Smooth muscle cell (in vitro differentiated cells): ENCODE data around the gene NKD2. TPM values are rescaled to one million over a fixed set of nuclear protein-coding genes. Genes with fewer than 3 reads are reported as not detected.

Source experiments
- DNase-seq: peaks from one replicate; lab custom pipeline; 2025; ENCODE audit not compliant: unreplicated experiment; lab: John Stamatoyannopoulos, UW
- H2AFZ ChIP-seq: fragments of 200-600 bp; sonication (generic); 2 replicates; pipeline ENCODE4 v1.6.0; 2016; ENCODE audit warnings: antibody characterized with exemption, low read depth, mild to moderate bottlenecking
- H3F3A ChIP-seq: fragments of 200-600 bp; sonication (generic); 2 replicates; pipeline ENCODE4 v1.6.0; 2017; ENCODE audit warnings: antibody characterized with exemption, low read depth
- H3K27ac ChIP-seq: fragments of 200-600 bp; sonication (generic); 2 replicates; pipeline ENCODE4 v1.5.1; 2016; ENCODE audit warnings: low read depth, mild to moderate bottlenecking
- H3K27me3 ChIP-seq: fragments of 200-600 bp; sonication (generic); 2 replicates; pipeline ENCODE4 v1.6.1; 2016; ENCODE audit warnings: low read depth, mild to moderate bottlenecking
- H3K36me3 ChIP-seq: fragments of 200-600 bp; sonication (generic); 2 replicates; pipeline ENCODE4 v1.5.1; 2016; ENCODE audit warnings: low read depth
- H3K4me1 ChIP-seq: fragments of 200-600 bp; sonication (generic); 2 replicates; pipeline ENCODE4 v1.5.1; 2016; ENCODE audit warnings: low read depth
- H3K4me2 ChIP-seq: fragments of 200-600 bp; sonication (generic); 2 replicates; pipeline ENCODE4 v1.6.0; 2016; ENCODE audit warnings: mild to moderate bottlenecking
- H3K4me3 ChIP-seq: fragments of 200-600 bp; sonication (generic); 2 replicates; pipeline ENCODE4 v1.5.1; 2016; ENCODE audit warnings: mild to moderate bottlenecking
- H3K79me2 ChIP-seq: fragments of 200-600 bp; sonication (generic); 2 replicates; pipeline ENCODE4 v1.6.0; 2016; ENCODE audit warnings: low read depth, mild to moderate bottlenecking
- H3K9ac ChIP-seq: fragments of 200-600 bp; sonication (generic); 2 replicates; pipeline ENCODE4 v1.6.0; 2016; ENCODE audit warnings: low read depth
- H3K9me3 ChIP-seq: fragments of 200-600 bp; sonication (generic); replicated peaks from 2 replicates; pipeline ENCODE4 v1.5.1; 2016; ENCODE audit warnings: low read depth
- H4K20me1 ChIP-seq: fragments of 200-600 bp; sonication (generic); 2 replicates; pipeline ENCODE4 v1.6.0; 2016; ENCODE audit warnings: low read depth
- WGBS: methylation state at CpG from one replicate; pipeline ENCODE4 v1.1.7; 2016; ENCODE audit warnings: low lambda C conversion rate; 5-methylcytosine and 5-hydroxymethylcytosine counted together
- polyA plus RNA-seq: library from polyadenylated mRNA; unstranded; fragments of >200 nt; fragmentation: Nextera tagmentation; extraction: Ambion mirVana; gene quantifications from 2 replicates; pipeline ENCODE4 v1.2.1, GENCODE V29; 2016
- total RNA-seq: library from RNA; depleted of rRNA; stranded (reverse); fragments of >200 nt; gene quantifications from 2 replicates; pipeline ENCODE4 v1.2.3, GENCODE V29; 2014
- TF ChIP-seq, protein P1 (sequence below): fragments of 200-600 bp; sonication (generic); IDR thresholded peaks from 2 replicates; pipeline ENCODE4 v1.5.1; 2017; ENCODE audit warnings: borderline replicate concordance, mild to moderate bottlenecking, antibody characterized with exemption; ENCODE audit not compliant: insufficient read depth, poor library complexity, severe bottlenecking

NKD2 gene
- total and polyA plus RNA-seq, 2 experiments from 2014 or later = 32.5 to 122 TPM

DNA sequence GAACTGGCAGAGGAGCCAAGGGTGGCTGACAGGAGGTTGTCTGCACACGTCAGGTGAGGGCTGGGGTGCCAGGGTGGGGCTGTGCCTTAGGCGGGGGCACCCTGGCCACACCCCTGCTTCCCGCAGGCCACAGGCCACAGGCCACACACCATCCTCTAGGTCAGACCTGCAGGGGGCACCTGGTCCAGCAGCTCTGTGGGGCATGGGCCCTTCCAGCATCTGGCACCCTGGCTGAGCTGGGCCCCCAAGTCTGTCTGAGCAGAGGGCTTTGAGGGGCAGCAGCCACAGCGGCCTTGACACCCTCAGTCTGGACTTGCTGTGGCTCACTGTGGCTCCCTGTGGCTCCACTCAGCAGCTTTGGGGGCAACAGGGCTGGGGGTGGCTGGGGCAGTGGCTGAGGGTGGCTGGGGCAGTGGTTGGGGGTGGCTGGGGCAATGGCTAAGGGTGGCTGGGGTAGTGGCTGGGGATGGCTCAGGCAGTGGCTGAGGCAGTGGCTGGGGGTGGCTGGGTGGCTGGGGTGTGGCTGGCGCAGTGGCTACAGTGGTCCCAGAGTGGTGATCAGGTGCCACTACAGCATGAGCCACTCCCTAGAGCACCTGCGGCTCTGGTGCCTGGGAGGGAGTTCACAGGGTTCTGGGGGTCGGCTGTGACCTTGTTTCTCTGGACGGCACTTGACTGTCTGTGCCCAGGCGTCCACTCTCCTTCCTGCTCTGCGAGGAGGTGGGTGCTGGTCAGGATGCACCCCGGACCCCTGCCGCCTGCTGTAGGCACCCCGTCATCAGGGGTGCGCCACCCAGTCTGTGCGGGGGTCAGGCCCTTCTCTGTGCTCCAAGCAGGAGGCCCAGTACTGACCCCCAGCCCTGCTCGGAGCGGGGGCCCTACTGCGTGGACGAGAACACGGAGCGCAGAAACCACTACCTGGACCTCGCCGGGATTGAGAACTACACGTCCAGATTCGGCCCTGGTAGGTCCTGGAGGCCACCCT is 27.1 kb downstream of the NKD2 start:
- no peak overlapping the region for H2AFZ ChIP-seq
- no peak overlapping the region for H3K4me2 ChIP-seq
- no peaks in the 10 kb centered on the region for H3F3A ChIP-seq
- H3K27ac ChIP-seq = no peak overlapping the region
- H3K79me2 ChIP-seq = no peaks in the 10 kb centered on the region
- H3K27me3 ChIP-seq = no peaks in the 10 kb centered on the region
- TF ChIP-seq, protein P1, sequence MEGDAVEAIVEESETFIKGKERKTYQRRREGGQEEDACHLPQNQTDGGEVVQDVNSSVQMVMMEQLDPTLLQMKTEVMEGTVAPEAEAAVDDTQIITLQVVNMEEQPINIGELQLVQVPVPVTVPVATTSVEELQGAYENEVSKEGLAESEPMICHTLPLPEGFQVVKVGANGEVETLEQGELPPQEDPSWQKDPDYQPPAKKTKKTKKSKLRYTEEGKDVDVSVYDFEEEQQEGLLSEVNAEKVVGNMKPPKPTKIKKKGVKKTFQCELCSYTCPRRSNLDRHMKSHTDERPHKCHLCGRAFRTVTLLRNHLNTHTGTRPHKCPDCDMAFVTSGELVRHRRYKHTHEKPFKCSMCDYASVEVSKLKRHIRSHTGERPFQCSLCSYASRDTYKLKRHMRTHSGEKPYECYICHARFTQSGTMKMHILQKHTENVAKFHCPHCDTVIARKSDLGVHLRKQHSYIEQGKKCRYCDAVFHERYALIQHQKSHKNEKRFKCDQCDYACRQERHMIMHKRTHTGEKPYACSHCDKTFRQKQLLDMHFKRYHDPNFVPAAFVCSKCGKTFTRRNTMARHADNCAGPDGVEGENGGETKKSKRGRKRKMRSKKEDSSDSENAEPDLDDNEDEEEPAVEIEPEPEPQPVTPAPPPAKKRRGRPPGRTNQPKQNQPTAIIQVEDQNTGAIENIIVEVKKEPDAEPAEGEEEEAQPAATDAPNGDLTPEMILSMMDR = no peak
- H4K20me1 ChIP-seq = peaks cover 48% of the 10 kb centered on the region
- H3K4me1 ChIP-seq = no peaks in the 10 kb centered on the region
- H3K4me3 ChIP-seq = no peak overlapping the region
- H3K9ac ChIP-seq = no peak overlapping the region
- no peaks in the 10 kb centered on the region for H3K9me3 ChIP-seq
- no peak for DNase-seq
- 92% methylated on average over 20 of the region's 25 CpGs for WGBS
- no peaks in the 10 kb centered on the region for H3K36me3 ChIP-seq

DNA sequence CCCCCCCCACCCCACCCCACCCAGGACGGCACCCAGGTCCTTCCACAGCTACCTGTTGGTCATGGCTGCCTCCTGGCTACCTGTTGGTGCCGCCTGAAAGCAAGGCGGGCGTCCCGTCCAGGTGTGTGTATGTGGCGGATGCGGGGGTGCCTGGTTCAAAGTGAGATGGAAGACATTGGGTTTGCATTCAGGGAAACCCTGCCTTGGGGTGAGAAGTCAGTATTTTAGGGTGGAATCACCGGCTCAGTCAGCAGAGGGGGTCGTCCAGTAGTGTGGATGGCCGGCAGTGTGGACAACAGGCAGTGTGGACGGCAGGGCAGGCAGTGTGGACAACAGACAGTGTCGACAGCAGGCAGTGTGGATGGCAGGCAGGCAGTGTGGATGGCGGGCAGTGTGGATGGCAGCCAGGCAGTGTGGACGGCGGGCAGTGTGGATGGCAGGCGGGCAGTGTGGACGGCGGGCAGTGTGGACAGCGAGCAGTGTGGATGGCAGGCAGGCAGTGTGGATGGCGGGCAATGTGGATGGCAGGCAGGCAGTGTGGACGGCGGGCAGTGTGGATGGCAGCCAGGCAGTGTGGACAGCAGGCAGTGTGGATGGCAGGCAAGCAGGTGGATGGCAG is 28.0 kb downstream of the NKD2 start:
- Histone ChIP-seq H3K36me3 (no peaks in the 10 kb centered on the region), H4K20me1 (peaks cover 39% of the 10 kb centered on the region), H3K4me1 (no peaks in the 10 kb centered on the region), H3K9me3 (no peaks in the 10 kb centered on the region), H3K27me3 (no peaks in the 10 kb centered on the region), H3K4me3 (no peak overlapping the region), H3K27ac (no peak overlapping the region), H3K79me2 (no peaks in the 10 kb centered on the region), H3K9ac (no peak overlapping the region), H3F3A (no peaks in the 10 kb centered on the region), H3K4me2 (no peak overlapping the region), H2AFZ (no peak overlapping the region)
- TF ChIP-seq, protein P1 = no peak
- WGBS = 97% methylated on average over 22 of the region's 22 CpGs
- no peak for DNase-seq

- H3K27ac ChIP-seq = no peak overlapping the region
- no peaks in the 10 kb centered on the region for H3K79me2 ChIP-seq
- H3K4me3 ChIP-seq = no peak overlapping the region
- DNase-seq = no peak
- H3K4me1 ChIP-seq = no peaks in the 10 kb centered on the region
- no peak overlapping the region for H3K9ac ChIP-seq
- 92% methylated on average over 16 of the region's 16 CpGs for WGBS
- H3K36me3 ChIP-seq = no peaks in the 10 kb centered on the region
- no peaks in the 10 kb centered on the region for H3K9me3 ChIP-seq
- peaks cover 33% of the 10 kb centered on the region for H4K20me1 ChIP-seq
- H3K27me3 ChIP-seq = no peaks in the 10 kb centered on the region
- no peak overlapping the region for H3K4me2 ChIP-seq
- H3F3A ChIP-seq = no peaks in the 10 kb centered on the region
- H2AFZ ChIP-seq = no peak overlapping the region
- TF ChIP-seq, protein P1 = no peak
These were observed 28.6 kb downstream of the NKD2 start for GRCh38 chr5:1037123-1037670.
